CD4-positive, alpha-beta T cell (primary cell): ENCODE measurements around the gene KLHL35. TPM values are rescaled to one million over a fixed set of nuclear protein-coding genes. Genes with fewer than 3 reads are reported as not detected.

Experiments
- ATAC-seq: fragments of 200-7000 bp; cut with Tn5 transposase; one replicate; pipeline ENCODE4 v1.10.0; 2022; ENCODE audit warnings: mild to moderate bottlenecking; ENCODE audit not compliant: poor library complexity
- CTCF ChIA-PET: fragments of 350-600 bp; sonication (Branson Sonifier 250); formaldehyde crosslinking; loops from one replicate; lab custom pipeline; 2021; ENCODE audit warnings: antibody characterized with exemption, inconsistent platforms; lab: Charles Lee
- POLR2A ChIA-PET: fragments of 350-600 bp; sonication (Branson Sonifier 250); formaldehyde crosslinking; loops from one replicate; lab custom pipeline; 2021; ENCODE audit warnings: antibody characterized with exemption, inconsistent platforms; lab: Charles Lee
- DNase-seq, 14 experiments: peaks; one replicate each; pipeline ENCODE4 v3.0.0-alpha.2; 2013 to 2020; ENCODE audit warnings: mixed read lengths in 2 of 14
- H3K27ac ChIP-seq, 2 donors: one replicate each; pipeline versions ENCODE4 v1.5.1 to v1.7.0; 2013; ENCODE audit warnings: low read length in 2 of 2, low read depth in 1 of 2, mild to moderate bottlenecking in 1 of 2
- H3K27me3 ChIP-seq, 2 experiments: 1 replicate in 1 of 2; 2 replicates in 1 of 2; pipeline versions ENCODE4 v1.6.1 to v1.7.0; 2013; ENCODE audit warnings: low read length in 2 of 2, control low read depth in 1 of 2, mild to moderate bottlenecking in 1 of 2, moderate library complexity in 1 of 2; ENCODE audit not compliant: insufficient read depth in 2 of 2, control insufficient read depth in 1 of 2
- H3K36me3 ChIP-seq: one replicate; pipeline ENCODE4 v1.6.1; 2013; ENCODE audit warnings: low read length, control low read depth; ENCODE audit not compliant: insufficient read depth
- H3K4me1 ChIP-seq: one replicate; pipeline ENCODE4 v1.6.1; 2013; ENCODE audit warnings: low read length, control low read depth; ENCODE audit not compliant: insufficient read depth
- H3K4me3 ChIP-seq: one replicate; pipeline ENCODE4 v1.5.1; 2013; ENCODE audit warnings: mild to moderate bottlenecking, low read length, moderate library complexity
- H3K9me3 ChIP-seq, 2 experiments: 1 replicate in 1 of 2; 2 replicates in 1 of 2; pipeline versions ENCODE4 v1.6.1 to v1.7.0; 2013; ENCODE audit warnings: low read length in 2 of 2, mild to moderate bottlenecking in 2 of 2, control low read depth in 1 of 2, moderate library complexity in 1 of 2; ENCODE audit not compliant: control insufficient read depth in 1 of 2, insufficient read depth in 1 of 2
- H3K27ac Mint-ChIP-seq: one replicate; pipeline ENCODE4 v1.8.0; 2020; ENCODE audit warnings: mixed read lengths
- H3K27me3 Mint-ChIP-seq: one replicate; pipeline ENCODE4 v1.8.0; 2021; ENCODE audit warnings: mixed read lengths
- H3K36me3 Mint-ChIP-seq: one replicate; pipeline ENCODE4 v1.8.0; 2021; ENCODE audit warnings: low read depth, mixed read lengths
- H3K4me1 Mint-ChIP-seq: one replicate; pipeline ENCODE4 v1.8.0; 2021; ENCODE audit warnings: low read depth, mixed read lengths
- H3K4me3 Mint-ChIP-seq: one replicate; pipeline ENCODE4 v1.8.0; 2020; ENCODE audit warnings: mild to moderate bottlenecking, mixed read lengths
- H3K9me3 Mint-ChIP-seq: one replicate; pipeline ENCODE4 v1.8.0; 2020; ENCODE audit warnings: mixed read lengths
- intact Hi-C, 2 experiments: fragments of 100-400 bp; cut with DNase I in 1 of 2; cut with micrococcal nuclease in 1 of 2; formaldehyde crosslinking; loops; one replicate each; pipeline versions ENCODE4 v1.15.1 to v1.9.0; 2023 to 2025; cut with DNase I, micrococcal nuclease
- total RNA-seq, 174 experiments: library from RNA in 2 of 174; stranded (reverse) in 2 of 174; gene quantifications; one replicate each; pipeline ENCODE4 v1.2.3 and lab custom pipeline; 2021 to 2026
- TF ChIP-seq, protein P1 (sequence below): fragments of 200-600 bp; IDR thresholded peaks from one replicate; pipeline ENCODE4 v1.8.0; 2022; ENCODE audit warnings: antibody characterized with exemption, mild to moderate bottlenecking

The KLHL35 gene
- total RNA-seq, 2 experiments from 2014 or later = 0.33 to 0.81 TPM

DNA sequence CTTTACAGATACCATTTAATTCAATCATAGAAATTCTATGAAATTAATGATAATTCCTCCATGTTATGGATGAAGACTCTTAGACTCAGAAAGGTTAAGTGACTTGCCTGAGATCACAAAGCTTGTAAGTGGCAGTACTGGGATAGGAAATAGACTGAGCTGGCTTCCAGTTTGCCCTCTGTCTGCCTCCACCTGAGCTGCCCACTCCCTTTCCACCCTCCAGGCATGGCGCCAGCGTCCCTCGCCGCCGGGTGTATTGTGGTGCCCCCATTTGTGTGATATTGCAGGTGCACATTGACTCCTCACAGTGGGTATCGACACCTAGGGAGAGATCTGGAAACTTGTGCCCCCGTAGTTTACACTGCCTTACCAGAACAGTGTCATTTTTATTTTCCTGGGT, 43.1 kb downstream of the KLHL35 start:
- TF ChIP-seq, protein P1, sequence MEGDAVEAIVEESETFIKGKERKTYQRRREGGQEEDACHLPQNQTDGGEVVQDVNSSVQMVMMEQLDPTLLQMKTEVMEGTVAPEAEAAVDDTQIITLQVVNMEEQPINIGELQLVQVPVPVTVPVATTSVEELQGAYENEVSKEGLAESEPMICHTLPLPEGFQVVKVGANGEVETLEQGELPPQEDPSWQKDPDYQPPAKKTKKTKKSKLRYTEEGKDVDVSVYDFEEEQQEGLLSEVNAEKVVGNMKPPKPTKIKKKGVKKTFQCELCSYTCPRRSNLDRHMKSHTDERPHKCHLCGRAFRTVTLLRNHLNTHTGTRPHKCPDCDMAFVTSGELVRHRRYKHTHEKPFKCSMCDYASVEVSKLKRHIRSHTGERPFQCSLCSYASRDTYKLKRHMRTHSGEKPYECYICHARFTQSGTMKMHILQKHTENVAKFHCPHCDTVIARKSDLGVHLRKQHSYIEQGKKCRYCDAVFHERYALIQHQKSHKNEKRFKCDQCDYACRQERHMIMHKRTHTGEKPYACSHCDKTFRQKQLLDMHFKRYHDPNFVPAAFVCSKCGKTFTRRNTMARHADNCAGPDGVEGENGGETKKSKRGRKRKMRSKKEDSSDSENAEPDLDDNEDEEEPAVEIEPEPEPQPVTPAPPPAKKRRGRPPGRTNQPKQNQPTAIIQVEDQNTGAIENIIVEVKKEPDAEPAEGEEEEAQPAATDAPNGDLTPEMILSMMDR = no peak
- Mint-ChIP-seq H3K4me1 (no peaks in the 10 kb centered on the region), H3K36me3 (no peaks in the 10 kb centered on the region), H3K4me3 (no peak overlapping the region), H3K9me3 (no peaks in the 10 kb centered on the region), H3K27ac (no peak overlapping the region), H3K27me3 (no peaks in the 10 kb centered on the region)
- ChIA-PET CTCF (interaction anchor here (0.6 to 1.3 kb wide), 2 partner anchors 18 to 141 kb away, joined by 3 to 4 read pairs; no protein-coding TSS in a partner anchor), POLR2A (interaction anchor here (0.7 kb wide), 1 partner anchor 24 kb away, joined by 3 read pairs; no protein-coding TSS in a partner anchor)
- no peak overlapping the region for H3K4me3 ChIP-seq
- no peaks in the 10 kb centered on the region for H3K36me3 ChIP-seq
- H3K27ac ChIP-seq = no peak overlapping the region
- no peaks in the 10 kb centered on the region for H3K9me3 ChIP-seq
- H3K27me3 ChIP-seq = no peaks in the 10 kb centered on the region
- DNase-seq (no peak), ATAC-seq (no peak)
- H3K4me1 ChIP-seq = peaks cover 9% of the 10 kb centered on the region
- intact Hi-C loops = loop anchor here (1.0 to 10.0 kb wide), 5 partner anchors 55 to 895 kb away; partner anchors contain the start of gene LIPT2 (in 1 of the 2)

DNA sequence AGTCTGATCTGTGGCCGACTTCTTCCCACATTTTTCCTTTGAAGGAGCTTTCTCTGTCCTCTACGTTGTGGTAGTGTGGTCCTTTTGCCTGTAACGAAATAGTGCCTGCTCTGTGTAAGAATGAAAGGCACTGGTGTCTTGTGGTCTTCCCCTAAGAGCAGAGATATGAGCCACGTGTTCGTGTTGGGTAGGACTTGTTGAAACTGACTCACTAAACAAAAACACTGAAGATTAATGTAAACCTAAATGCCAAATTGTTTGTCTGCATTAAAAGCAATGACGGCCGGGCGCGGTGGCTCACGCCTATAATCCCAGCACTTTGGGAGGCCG, 43.8 kb downstream of the KLHL35 start:
- Mint-ChIP-seq H3K36me3 (no peaks in the 10 kb centered on the region), H3K27ac (no peak overlapping the region), H3K4me1 (peaks cover 6% of the 10 kb centered on the region), H3K9me3 (no peaks in the 10 kb centered on the region), H3K27me3 (no peaks in the 10 kb centered on the region), H3K4me3 (no peak overlapping the region)
- TF ChIP-seq, protein P1 = no peak
- H3K27ac ChIP-seq = no peak overlapping the region
- CTCF ChIA-PET = interaction anchor here (0.9 to 1.7 kb wide), 5 partner anchors 8 to 141 kb away, joined by 3 to 13 read pairs (median 4); no protein-coding TSS in a partner anchor
- H3K4me1 ChIP-seq = peaks cover 13% of the 10 kb centered on the region
- POLR2A ChIA-PET = interaction anchor here (0.7 to 4.1 kb wide), 5 partner anchors 25 to 143 kb away, joined by 3 to 23 read pairs (median 3); no protein-coding TSS in a partner anchor
- H3K9me3 ChIP-seq = no peaks in the 10 kb centered on the region
- H3K27me3 ChIP-seq = no peaks in the 10 kb centered on the region
- intact Hi-C loops = loop anchor here (1.0 to 5.0 kb wide), 4 partner anchors 56 to 478 kb away; no protein-coding TSS in a partner anchor
- H3K4me3 ChIP-seq = no peak overlapping the region
- DNase-seq (no peak), ATAC-seq (no peak)
- H3K36me3 ChIP-seq = no peaks in the 10 kb centered on the region

DNA sequence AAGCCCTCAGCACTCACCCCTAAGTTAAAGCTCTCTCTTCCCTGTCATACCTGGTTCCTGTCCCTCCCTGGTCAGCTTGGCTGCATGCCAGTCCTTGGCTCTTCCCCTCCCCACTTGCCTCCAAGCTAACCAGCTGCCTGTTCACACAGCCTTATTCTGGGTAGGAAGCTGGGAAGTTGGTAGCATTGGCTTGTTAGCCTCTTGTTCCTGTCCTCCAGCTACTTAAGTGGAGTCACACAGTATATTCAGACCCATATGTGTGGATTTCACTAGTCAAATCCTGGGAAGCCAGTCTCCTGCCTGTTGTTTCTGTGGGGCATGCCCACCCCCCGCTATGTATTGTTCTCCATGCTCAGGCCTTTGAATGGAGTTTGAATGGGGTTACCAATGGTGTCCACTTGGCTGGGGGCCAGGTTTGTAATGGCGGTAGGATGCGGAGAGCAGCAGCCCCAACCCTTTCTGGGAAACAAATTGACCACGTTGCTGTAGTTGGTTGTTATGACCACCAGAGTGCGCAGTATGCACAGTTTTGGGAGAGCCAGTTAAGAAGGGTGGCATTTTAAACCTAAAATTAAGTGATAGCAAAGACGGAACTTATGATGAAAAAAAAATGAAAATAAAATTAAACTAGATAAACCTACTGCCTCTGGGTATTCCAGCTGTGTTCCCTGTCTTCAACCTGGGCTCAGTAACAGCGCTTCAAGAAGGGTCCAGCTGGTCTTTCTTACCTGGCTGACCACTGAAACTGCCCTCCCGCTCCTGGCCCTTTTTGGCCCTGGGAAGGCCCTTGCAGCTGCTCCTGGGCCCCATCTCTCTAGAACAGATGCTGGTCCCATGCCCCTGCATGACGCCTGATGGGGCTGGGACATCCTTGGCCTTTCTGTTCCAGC, 44.4 kb downstream of the KLHL35 start:
- TF ChIP-seq, protein P1 = peak; percentile 90
- H3K4me3 ChIP-seq = no peak overlapping the region
- H3K27me3 Mint-ChIP-seq = no peaks in the 10 kb centered on the region
- ATAC-seq (peak; percentile 90), DNase-seq (peak; percentile 50 to 88 (median 58))
- peaks cover 12% of the 10 kb centered on the region for H3K4me1 Mint-ChIP-seq
- H3K4me3 Mint-ChIP-seq = no peak overlapping the region
- H3K36me3 Mint-ChIP-seq = no peaks in the 10 kb centered on the region
- H3K27ac Mint-ChIP-seq = no peak overlapping the region
- POLR2A ChIA-PET = interaction anchor here (0.9 to 4.1 kb wide), 5 partner anchors 41 to 174 kb away, joined by 3 to 23 read pairs (median 3); no protein-coding TSS in a partner anchor
- peaks cover 19% of the 10 kb centered on the region for H3K4me1 ChIP-seq
- no peaks in the 10 kb centered on the region for H3K9me3 ChIP-seq
- no peak overlapping the region for H3K27ac ChIP-seq
- H3K9me3 Mint-ChIP-seq = no peaks in the 10 kb centered on the region
- intact Hi-C loops = loop anchor here (1.0 to 5.0 kb wide), 6 partner anchors 57 to 479 kb away; no protein-coding TSS in a partner anchor
- CTCF ChIA-PET = interaction anchor here (0.9 to 1.7 kb wide), 5 partner anchors 9 to 140 kb away, joined by 3 to 13 read pairs (median 4); no protein-coding TSS in a partner anchor
- H3K27me3 ChIP-seq = no peaks in the 10 kb centered on the region
- no peaks in the 10 kb centered on the region for H3K36me3 ChIP-seq
